ENCODE data around the gene LGR6.

LGR6 gene

DNA sequence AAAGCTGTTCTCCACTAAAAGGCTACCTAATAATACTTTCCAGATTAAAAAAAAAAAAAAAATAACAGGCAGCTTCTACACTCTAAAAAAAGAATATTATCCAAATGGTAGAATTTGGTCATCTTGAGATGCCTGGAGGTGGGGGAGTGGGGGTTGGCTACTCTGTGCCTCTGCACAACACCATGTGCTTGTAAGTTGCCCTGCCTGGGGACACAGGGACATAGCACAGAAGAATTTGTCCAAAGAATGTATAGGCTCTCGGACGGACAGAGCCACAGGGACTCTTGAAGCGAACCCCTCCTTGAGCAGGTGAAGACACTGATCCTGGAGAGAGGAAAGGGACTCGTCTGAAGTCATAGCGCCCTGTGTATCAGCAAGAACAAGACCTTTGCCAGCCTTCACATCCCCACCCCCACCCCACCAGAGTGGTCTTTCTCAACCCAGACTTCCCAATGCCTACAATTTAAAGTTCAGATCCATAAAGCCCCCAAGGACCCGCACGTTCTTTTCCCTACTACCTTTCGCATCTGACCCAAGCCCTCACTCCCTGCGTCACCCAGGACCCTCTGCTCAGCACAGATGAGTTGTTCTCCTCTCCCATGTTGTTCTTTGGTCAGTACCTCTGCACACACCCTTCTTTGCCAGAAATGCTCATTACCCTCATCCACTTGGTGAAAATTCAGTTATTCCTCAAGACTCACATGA, 72.6 kb downstream of the LGR6 start:
- DNase-seq (ENCODE audit: low spot score) = no peak

DNA sequence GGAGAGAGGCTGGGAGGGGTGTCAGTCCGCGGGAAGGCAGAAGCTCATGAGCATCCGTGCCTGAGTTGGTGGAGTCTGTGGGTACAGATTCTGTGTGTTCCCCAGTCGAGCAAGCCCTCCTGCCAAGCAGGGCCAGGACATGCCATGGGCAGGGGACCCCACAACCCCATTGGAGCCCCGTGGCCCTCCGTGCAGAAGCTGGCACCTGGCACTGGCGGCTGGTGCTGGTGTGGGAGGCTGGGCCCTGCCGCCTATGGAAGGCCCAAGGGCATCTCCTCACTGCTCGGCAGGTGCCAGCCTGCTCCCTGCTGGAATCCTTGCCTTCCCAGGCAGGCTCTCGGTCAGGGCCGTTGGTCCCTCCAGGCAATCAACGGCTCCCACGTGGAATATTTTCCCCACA, 74.4 kb downstream of the LGR6 start:
- no peak for DNase-seq (ENCODE audit: low spot score)

DNA sequence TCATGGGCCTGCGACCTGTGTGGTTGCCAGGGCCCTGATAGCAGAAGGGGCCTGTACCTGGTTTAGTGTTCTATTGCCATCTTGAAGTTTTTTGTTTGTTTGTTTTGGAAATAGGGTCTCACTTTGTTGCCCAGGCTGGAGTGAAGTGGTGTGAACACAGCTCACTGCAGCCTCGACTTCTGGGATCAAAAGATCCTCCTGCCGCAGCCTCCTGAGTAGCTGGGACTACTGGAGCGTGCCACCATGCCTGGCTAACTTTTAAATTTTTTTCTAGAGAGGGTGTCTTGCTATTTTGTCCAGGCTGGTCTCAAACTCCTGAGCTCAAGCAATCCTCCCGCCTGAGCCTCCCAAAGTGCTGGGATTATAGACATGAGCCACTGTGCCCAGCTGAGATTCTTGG, 75.2 kb downstream of the LGR6 start:
- no peak for DNase-seq (ENCODE audit: low spot score)

DNA sequence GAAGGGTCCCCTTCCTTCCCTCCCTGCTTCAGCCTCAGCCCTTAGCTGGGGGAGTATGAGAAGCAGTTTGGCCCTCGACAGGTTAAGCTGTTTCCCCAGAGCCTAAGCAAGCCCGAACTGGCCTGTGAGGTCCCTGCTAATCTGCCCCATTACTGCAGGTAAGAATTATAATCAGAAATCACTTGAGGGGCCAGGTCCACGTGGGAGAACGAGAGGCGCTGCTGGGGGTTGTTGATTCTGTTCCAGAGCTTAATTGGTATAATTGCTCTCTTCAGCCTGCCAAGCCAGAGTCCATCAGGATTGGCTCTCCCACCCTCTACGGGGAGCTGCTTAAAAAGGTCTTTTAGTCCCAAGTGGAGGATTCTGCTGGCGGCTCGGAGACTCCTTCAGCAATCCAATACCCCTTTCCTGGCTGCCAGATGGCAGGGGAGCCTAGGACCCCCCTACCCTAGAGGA, 77.3 kb downstream of the LGR6 start:
- no peak for DNase-seq (ENCODE audit: low spot score)

DNA sequence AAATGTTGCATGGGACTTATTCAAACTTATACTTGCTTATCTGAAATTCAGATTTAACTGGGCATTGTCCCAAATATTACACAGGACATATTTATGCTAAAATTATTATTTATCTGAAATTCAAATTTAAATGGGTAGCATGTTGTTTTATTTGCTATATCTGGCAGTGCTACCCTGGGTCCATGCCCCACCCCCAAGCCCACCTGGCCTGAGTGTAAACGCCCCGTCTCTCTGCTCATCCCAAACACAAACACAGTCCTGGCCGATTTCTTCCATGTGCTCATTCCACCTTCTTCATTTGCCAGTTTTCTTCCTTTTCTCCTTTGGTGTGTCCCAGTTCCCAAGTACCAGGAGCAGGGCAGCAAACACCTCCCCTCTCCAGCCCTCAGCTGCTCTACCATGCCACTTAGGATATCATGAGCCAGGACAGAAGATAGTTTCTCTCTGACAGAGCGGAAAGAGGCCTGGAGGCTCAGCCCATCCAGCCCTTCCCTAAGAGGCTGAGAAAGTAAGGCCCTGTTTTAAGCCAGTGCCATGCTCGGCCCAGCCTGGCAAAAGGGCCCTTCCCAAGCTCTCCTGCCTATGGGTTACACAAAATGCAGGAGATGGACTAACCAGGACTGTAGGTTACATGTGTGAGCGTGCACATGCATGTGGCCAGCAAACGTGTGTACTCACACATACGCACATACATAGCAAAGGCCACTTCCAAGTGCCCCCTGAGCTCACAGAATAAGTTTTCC, 78.7 kb downstream of the LGR6 start:
- no peak for DNase-seq (ENCODE audit: low spot score)

DNA sequence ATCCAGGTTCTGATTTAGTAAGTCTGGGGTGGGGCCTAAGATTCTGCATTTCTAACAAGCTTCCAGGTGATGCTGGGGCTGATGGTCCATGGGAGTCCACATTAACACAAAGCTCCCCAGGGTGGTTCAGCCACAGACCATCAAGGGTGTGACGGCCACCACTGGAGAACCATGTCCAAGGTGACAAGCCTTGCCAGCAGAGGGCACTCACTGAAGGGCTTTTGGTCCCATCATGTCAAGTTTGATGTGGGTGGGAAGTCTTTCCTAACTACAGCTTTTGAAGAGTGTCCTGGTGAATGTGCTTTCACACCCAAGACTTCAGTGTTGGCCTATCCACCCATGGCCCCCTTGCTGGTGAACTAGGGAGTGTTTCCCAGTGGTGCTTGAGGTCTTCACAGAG, 81.0 kb downstream of the LGR6 start:
- peak; percentile 52 for DNase-seq (ENCODE audit: low spot score)

DNA sequence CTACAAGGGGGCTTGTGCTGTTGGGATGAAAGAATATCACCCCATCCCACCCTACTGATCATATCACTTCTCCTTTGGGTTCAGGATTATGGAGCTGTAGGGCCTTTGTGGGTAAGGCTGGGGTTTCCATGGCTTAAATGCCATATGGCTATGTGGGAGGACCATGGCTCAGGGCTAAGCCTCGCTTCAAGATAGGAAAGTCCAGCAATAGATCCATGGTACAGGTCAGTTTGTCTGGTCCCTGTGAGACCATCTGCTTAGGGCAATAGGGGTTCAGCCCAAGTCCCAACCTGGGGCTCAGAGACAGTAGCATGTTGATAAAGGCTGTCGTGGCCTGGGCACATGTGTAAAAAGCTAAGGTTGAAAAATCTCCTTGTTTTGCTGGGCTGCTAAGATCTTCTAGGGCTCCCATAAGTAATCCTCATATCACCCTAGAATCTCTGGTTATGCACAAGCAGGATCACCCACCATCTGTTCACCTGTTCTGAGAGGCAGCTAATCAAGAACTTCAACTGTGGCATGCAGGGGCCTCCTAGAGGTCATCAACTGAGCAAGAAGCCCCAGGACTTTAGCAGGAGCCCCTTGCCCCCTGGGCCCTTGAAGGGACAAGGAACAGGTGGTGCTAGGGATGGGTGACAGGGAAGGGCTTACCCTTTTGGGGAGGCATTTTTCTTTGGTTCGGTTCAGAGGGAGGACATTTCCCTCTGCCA, 81.6 kb downstream of the LGR6 start:
- DNase-seq (ENCODE audit: low spot score) = no peak

DNA sequence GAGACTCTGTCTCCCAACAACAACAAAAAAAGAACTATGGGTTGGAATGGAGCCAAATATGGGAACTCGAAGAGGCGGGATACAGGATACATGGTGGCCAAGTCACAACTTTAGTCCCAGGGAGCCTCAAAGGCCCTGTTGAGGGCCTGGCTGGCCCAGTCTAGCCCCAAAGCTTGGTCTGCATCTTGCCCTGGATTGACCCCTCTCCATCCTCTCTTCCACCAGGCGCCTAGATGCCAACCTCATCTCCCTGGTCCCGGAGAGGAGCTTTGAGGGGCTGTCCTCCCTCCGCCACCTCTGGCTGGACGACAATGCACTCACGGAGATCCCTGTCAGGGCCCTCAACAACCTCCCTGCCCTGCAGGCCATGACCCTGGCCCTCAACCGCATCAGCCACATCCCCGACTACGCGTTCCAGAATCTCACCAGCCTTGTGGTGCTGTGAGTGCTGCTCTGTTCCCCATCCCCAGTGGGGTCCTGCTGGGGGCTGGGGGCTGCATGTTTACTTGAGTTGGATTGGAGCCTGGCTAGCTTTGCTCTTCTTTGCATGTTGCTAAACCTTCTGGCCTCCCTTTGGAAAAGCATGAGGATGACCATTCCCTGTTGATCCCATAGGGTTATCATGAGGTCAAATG, 82.6 kb downstream of the LGR6 start:
- DNase-seq (ENCODE audit: low spot score) = no peak

DNA sequence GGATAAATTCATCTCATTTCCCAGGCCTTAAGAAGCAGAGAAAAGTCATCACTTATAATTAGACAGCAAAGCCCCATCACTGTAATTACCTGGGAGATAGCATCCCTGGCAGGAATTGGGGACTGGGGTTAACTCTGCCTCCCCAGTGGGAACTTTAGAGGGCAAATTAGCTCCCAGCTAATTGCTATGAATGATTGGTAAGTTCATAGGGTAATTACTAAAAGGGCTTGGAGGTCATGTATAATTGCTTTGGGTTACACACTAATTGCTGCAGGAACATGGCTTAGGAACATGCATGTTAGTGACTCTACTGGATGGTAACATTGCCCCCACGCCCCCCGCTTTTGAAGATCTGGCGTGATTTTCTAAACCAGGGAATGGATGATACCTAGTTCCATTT, 83.3 kb downstream of the LGR6 start:
- DNase-seq (ENCODE audit: low spot score) = no peak

DNA sequence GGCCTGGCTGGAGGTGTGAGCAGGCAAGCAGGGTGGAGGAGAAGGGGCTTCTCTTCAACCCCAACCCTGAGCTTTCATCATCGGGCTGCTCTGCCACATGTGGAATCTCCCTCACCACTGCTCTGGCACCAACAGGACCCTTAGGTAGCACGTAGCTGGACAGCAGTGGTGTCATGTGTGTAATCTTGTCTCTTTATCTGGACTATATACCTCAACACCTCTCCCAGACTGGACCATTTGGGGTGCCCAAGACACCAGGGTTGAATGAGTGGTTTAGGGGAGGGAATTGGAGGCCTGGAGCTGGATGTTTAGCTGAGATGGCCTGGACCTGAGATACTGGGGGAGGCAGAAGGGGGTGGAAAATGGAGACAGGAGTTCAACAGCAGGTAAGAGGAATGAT, 85.2 kb downstream of the LGR6 start:
- no peak for DNase-seq (ENCODE audit: low spot score)

DNA sequence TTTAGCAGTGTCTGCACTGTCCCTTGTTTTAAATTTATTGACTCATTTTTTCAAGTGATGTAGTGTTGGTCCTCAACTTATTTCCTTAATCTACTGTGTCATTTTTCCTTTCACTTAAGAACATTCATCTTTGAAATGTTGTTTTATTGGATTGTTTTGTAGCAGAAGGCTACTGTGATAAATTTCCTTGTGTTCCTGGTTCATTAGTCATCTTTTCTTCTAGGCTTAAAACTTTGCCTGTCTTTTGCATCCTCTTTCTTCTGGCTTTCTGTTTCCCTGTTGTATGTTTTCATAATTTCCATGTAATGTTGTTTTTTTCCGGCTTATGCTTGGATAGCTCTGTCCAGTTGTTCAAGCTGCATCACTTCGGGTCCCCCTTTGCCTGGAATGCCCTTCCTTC, 86.2 kb downstream of the LGR6 start:
- no peak for DNase-seq (ENCODE audit: low spot score)

DNA sequence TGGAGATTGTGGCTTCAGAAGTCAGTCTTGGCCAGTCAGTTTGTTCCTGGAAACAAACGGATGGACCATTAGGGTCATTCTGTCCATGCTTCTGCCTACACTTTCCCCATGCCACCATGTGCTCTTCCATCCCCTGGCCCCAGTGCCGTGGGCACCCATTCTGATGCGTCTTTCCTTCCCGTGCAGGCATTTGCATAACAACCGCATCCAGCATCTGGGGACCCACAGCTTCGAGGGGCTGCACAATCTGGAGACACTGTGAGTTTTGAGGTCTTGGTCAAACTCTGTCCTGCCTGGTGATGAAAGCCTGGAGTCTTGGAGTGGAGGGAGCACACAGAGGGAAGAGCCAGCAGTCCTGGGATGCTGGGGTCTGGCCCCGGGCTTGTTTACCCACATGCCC, 87.0 kb downstream of the LGR6 start:
- no peak for DNase-seq (ENCODE audit: low spot score)

DNA sequence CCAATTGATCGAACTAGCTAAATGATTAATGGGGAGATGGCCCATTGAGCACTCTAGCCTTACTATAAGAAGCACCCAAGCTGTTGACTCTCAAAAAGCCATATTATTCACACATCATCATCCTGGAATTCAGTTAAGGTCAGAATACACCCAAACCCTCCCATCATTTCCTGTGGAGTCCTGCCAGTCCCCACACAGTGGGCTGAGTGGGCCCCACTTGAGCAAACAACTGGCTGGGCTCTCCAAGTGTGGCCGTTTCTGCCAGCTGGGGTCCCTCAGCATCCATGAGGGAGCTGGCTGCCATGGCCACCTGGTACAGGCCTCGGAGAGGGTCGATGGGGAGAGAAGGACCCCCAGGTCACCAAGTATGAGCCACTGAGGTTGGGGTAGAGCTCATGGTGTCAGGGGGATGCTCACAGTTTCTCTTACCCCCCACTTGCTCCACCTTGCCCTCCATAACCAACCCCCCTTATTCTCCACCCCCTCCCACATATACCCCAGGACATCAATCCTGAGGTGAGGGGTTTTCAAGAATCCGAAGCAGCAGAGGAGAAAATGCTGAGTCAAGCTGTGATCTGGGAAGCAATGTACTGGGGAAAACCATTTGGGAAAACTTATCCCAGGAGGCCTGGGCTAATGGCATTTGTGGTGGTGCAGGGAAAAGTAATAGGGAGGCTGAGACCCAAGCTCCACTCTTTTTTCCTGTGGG, 87.9 kb downstream of the LGR6 start:
- no peak for DNase-seq (ENCODE audit: low spot score)

DNA sequence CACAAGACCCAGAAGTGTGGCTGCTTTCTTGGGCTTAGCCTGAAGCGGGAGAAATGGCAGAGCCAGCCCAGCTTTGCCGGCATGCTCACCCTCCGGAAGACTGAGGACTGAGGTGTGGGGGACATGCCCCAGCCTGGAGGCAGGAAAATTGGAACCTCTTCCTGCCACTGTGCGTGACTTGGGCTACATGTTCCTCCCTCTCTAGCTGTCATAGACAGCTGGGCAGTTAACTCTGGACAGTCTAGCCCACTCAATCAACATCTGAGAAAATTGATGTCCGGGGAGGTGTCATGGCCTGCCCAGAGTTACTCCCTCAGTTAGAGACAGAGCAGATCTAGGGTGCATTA, 88.4 kb downstream of the LGR6 start:
- no peak for DNase-seq (ENCODE audit: low spot score)

DNA sequence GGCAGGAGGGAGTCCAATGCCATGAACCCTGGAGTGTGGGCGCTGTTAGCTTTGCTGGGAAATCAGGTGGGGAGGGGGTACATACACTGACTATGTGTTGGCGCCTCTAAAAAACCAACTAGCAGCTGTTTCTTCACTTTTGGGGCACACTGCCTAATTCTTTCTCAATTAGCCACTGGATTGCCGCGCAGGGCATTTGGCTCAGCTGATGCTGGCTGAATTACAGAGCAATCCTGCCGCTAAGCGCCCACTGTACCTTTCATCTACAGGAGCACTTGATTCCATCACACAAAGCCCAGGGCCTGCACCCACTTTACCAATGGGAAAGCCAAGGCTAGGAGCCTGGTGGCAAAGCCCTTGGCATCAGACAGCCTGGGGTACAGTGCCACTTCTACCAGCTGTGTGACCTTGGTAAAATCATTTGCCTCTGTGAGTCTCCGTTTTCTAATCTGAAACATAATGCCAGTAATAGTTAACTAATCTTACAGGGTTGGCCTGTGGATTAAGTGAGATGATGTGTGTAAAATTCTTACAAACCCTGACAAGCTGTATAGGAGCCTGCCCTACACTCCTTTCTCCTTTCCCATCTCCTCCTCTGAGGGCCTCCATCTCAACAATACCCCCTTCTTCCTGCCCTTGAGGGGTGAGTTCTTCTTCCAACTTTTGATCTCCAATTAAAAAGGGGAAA, 89.1 kb downstream of the LGR6 start:
- no peak for DNase-seq (ENCODE audit: low spot score)

DNA sequence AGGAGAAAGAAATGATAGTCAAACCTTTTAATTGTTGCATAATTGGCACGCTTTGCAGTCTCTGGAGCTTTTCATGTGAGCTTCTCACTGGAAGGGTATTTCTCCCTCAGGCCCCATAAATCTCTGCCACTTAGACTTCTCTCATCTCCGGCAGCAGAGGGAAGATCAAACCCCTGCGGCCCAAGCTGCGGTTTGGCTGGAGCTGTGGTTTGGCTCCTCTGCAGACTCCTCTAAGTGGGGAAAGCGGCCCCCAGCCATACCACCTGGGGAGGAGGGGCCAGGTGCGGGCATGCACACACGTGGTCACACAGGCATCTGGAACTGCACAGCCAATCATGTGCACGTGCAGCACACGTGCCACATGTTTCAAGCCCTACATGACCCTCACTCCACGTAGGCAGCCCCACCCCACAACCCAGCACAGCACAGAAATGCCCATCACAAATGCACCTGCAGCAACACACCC, 89.8 kb downstream of the LGR6 start:
- no peak for DNase-seq (ENCODE audit: low spot score)

DNA sequence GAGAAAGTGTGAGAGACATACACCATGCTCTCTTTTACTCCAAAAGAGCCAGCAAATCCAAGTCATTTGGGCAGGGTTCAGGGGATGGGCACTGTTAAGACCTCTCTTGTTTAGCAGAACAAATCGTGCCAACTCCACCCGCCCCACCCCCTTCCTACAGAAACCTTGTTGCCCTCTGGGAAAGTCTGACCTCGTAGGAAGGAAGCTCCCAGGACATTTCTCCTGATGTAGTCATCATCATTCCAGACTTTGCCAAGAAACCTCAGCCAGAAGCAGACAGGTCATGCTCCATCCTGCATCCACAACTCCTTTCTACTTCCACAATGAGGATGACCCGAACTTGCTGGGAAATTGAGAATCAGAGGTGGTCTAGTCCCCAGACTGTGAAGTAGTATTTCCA, 90.4 kb downstream of the LGR6 start:
- no peak for DNase-seq (ENCODE audit: low spot score)

DNA sequence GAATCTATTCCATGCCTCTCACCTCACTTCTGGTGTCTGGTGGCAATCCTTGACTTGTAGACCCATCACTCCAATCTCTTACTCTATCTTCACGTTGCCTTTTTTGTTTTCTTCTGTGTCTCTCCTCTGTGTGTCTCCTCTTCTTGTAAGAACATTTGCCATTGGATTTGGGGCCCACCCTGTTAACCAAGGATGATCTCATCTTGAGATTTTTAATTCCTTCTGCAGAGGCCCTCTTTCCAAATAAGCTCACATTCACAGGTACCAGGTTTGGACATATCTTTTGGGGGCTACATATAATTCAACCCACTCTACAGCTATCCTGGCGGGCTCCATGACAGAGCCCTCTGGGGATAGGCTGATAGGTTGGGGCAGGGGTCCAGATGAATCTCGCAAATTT, 92.3 kb downstream of the LGR6 start:
- no peak for DNase-seq (ENCODE audit: low spot score)

DNA sequence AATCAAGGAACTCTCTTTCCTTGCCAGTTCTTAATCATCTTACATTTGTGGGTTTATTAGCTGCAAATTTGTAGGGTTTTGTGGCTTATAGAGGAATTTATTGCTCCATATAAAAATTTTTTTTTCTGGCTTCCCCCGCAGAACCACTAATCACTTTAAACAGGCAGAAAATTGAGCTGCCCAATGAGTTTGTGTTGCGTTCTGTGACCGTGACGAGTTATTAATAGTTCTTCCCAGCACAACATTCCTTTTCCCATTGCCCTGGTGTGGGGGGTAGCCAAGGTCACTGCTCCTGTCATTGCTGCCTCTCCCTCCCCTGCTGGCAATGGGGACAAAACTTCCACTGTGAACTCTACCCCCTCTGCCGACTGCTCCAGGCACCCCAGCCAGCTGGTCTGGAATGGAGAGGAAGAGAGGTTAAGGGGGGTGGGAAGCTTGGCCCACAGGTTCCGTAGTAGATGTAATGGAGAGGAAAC, 93.1 kb downstream of the LGR6 start:
- no peak for DNase-seq (ENCODE audit: low spot score)

DNA sequence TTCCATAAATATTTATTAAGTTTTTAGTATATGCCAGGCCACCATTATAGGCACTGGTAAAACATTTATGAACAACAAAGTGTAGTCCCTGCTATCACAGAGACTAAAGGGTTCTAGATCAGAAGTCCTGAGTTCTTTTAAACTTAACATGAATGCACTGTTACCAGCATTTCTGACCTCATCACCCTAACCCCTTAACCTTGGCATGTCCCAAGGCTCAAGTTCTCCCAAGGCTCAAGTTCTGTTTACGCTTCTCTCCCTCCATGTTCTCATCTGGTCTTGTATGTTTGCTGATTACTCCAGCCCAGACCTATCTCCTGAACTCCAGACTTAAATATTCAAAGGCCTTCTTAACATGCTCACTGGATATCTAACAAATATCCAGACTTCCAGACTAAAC, 93.6 kb downstream of the LGR6 start:
- no peak for DNase-seq (ENCODE audit: low spot score)

DNA sequence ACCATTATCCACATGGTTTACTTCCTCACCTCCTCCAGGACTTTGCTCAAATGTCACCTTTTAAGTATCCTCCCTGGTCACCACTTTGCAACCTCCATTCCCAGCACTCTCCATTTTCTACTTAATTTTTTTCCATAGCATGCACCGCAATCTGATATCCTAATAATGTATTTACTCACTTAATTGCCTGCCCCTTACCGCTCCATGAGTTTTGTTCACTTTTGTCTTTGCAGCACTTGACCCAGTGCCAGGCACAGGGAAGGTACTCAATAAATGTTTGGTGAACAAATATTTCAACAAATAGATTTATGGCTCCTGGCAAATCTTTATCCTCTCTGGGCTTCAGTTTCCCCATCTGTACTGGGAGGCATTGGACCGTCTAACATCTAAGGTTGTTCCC, 94.6 kb downstream of the LGR6 start:
- DNase-seq (ENCODE audit: low spot score) = no peak

Data from iPS-NIHi11 (cell line).